ENCODE measurements around the gene MYO3B. TPM values are rescaled to one million over a fixed set of nuclear protein-coding genes. Genes with fewer than 3 reads are reported as not detected.

The MYO3B gene
- total and polyA plus RNA-seq, 2 of the 8 experiments (the other 6 are each of a cell fraction or from before 2014, with no cell fraction given) = 0.17 to 0.19 TPM

- no peak overlapping the region for H3K14ac ChIP-seq (ENCODE audit: insufficient read length)
- H3K56ac ChIP-seq (replicated peaks; ENCODE audit: insufficient read length, low read depth, low read length) = no peak overlapping the region
- no peak for FAIRE-seq
- no peaks in the 10 kb centered on the region for H4K20me1 ChIP-seq (replicated peaks in 1 of 2; ENCODE audit: control insufficient read depth in 1 of 2, insufficient read depth in 2 of 2, low read length in 2 of 2)
- H3K79me2 ChIP-seq (ENCODE audit: control insufficient read depth in 1 of 2, insufficient read depth in 2 of 2, low read length in 2 of 2) = no peaks in the 10 kb centered on the region
- no peaks in the 10 kb centered on the region for H3K9me3 ChIP-seq (ENCODE audit: insufficient read depth in 2 of 2, low read depth in 1 of 2, low read length in 1 of 2)
- H3K4me1 ChIP-seq (replicated peaks in 1 of 4; ENCODE audit: control insufficient read depth in 3 of 4, insufficient read depth in 4 of 4, low read length in 3 of 4) = peaks cover 0 to 9% (median 6%) of the 10 kb centered on the region in 4 experiments; a peak in 3 of 7 replicates
- H3K23ac ChIP-seq (ENCODE audit: insufficient read length) = no peak overlapping the region
- H3K23me2 ChIP-seq (ENCODE audit: low read depth, low read length) = no peaks in the 10 kb centered on the region
- no peaks in the 10 kb centered on the region for H3K79me1 ChIP-seq (ENCODE audit: low read depth, low read length)
- CTCF ChIA-PET (ENCODE audit: partially characterized antibody) = interaction anchor here (1.0 to 3.9 kb wide), 3 partner anchors 11 to 145 kb away, joined by 3 to 39 read pairs (median 3); no protein-coding TSS in a partner anchor
- H4K8ac ChIP-seq (ENCODE audit: extremely low read depth, insufficient read depth, low read length) = no peak overlapping the region
- no peak overlapping the region for H3K9ac ChIP-seq (replicated peaks in 1 of 4; ENCODE audit: extremely low read depth in 1 of 4, low read depth in 3 of 4, low read length in 3 of 4)
- no peak for DNase-seq (ENCODE audit: low read depth in 1 of 2, low spot score in 2 of 2)
- H2BK20ac ChIP-seq (ENCODE audit: low read length) = no peak overlapping the region
- no peak overlapping the region for H2AFZ ChIP-seq (ENCODE audit: low read length)
- no peak overlapping the region for H4K91ac ChIP-seq (replicated peaks; ENCODE audit: insufficient read length, low read length)
- H3K27me3 ChIP-seq (replicated peaks in 1 of 4; ENCODE audit: control insufficient read depth in 3 of 4, extremely low read depth in 1 of 4, insufficient read depth in 3 of 4, low read length in 3 of 4) = no peaks in the 10 kb centered on the region
- no peak overlapping the region for H3K4me2 ChIP-seq (ENCODE audit: insufficient read depth in 1 of 2, low read depth in 2 of 2, low read length in 2 of 2)
- H2BK12ac ChIP-seq (ENCODE audit: low read depth, low read length) = no peak overlapping the region
- H2BK15ac ChIP-seq (ENCODE audit: low read length) = no peak overlapping the region
- no peak overlapping the region for H3K27ac ChIP-seq (ENCODE audit: low read depth, low read length)
- H2BK5ac ChIP-seq (ENCODE audit: low read depth, low read length) = no peak overlapping the region
- POLR2A ChIA-PET (ENCODE audit: partially characterized antibody) = no interaction called here
- no peaks in the 10 kb centered on the region; a peak in 1 of 8 replicates for H3K36me3 ChIP-seq (ENCODE audit: control insufficient read depth in 2 of 4, insufficient read depth in 4 of 4, low read length in 3 of 4)
- no peak overlapping the region for H2AK5ac ChIP-seq (ENCODE audit: low read depth, low read length)
- no peak overlapping the region for H2BK120ac ChIP-seq (replicated peaks; ENCODE audit: low read depth, low read length)
- H3K18ac ChIP-seq (ENCODE audit: extremely low read depth, low read length) = no peak overlapping the region
- H4K5ac ChIP-seq (ENCODE audit: insufficient read length, low read depth, low read length) = no peak overlapping the region
- no peak overlapping the region for H3K4me3 ChIP-seq (ENCODE audit: extremely low read depth in 1 of 4, insufficient read depth in 2 of 4, low read depth in 3 of 4, low read length in 4 of 4)
- WGBS, 2 experiments (ENCODE audit: extremely low coverage in 1 of 2, insufficient coverage in 1 of 2, insufficient read length in 1 of 2, insufficient replicate concordance in 2 of 2, low coverage in 1 of 2, low lambda C conversion rate in 2 of 2, missing lambda C conversion rate in 1 of 2) = 87% methylated on average over 7 of the region's 7 CpGs; no CpG with 5 or more reads in 1 of the 2 experiments
- H3K4ac ChIP-seq (replicated peaks; ENCODE audit: insufficient read length, low read depth, low read length) = no peak overlapping the region
- TF ChIP-seq CTBP2 (IDR thresholded peaks at IDR 0.05; ENCODE audit: borderline replicate concordance, insufficient read depth, insufficient read length, low read length) = no peak
- TF ChIP-seq TEAD4 (IDR thresholded peaks at IDR 0.05; ENCODE audit: low read depth, low read length) = no peak
Measured at GRCh38 chr2:170224692-170225294, 46.8 kb downstream of the MYO3B start.
